Loucy (cell line): ENCODE measurements around the gene RCC1.

Experiments
- CTCF ChIP-seq: fragments of 200-600 bp; sonication (generic); conservative IDR thresholded peaks from 2 replicates; pipeline ENCODE4 v1.5.1; 2014; ENCODE audit warnings: mild to moderate bottlenecking, antibody characterized with exemption, low read length
- EZH2phosphoT487 ChIP-seq: fragments of 200-600 bp; IDR thresholded peaks from 2 replicates; pipeline ENCODE4 v1.6.1; 2018; ENCODE audit warnings: antibody characterized with exemption, mild to moderate bottlenecking, moderate library complexity, borderline replicate concordance

GRCh38 chr1:28458237-28459228 lies 47.3 kb upstream of the RCC1 start:
- TF ChIP-seq CTCF (no peak), EZH2phosphoT487 (no peak)
